ENCODE data around the gene CD99. TPM values are rescaled to one million over a fixed set of nuclear protein-coding genes. Genes with fewer than 3 reads are reported as not detected.
"Not testable (repeated sequence)": the region's sequence is repeated elsewhere in the genome, so short reads cannot be mapped to it uniquely, and the experiment has no call there.

Gene CD99
- total and polyA plus RNA-seq, 9 donors: 149 to 678 (median 283) TPM

- Histone ChIP-seq H3K4me3 (no peak overlapping the region), H3K4me1 (ENCODE audit: insufficient read depth) (no peaks in the 10 kb centered on the region), H3K27ac (no peak overlapping the region), H3K9me3 (no peaks in the 10 kb centered on the region), H3K27me3 (no peaks in the 10 kb centered on the region), H3K36me3 (no peaks in the 10 kb centered on the region)
- TF ChIP-seq POLR2A (IDR thresholded peaks at IDR 0.05): no peak
- TF ChIP-seq CTCF (IDR thresholded peaks at IDR 0.05): no peak
- TF ChIP-seq EP300 (IDR thresholded peaks at IDR 0.05): no peak
- 77 to 81% (median 81%) methylated on average over 10 of the region's 10 CpGs for WGBS, 3 donors
- intact Hi-C loops (cut with DNase I): no loop called here
- no peak for DNase-seq
Observed at GRCh38 chrX:2756548-2756947, 65.5 kb downstream of the CD99 start.

- H3K4me1 ChIP-seq (ENCODE audit: insufficient read depth): no peaks in the 10 kb centered on the region
- WGBS, 3 donors: 64 to 78% (median 70%) methylated on average over 2 of the region's 2 CpGs
- no peaks in the 10 kb centered on the region for H3K36me3 ChIP-seq
- H3K4me3 ChIP-seq: no peak overlapping the region
- DNase-seq: no peak
- H3K9me3 ChIP-seq: no peaks in the 10 kb centered on the region
- no peak overlapping the region for H3K27ac ChIP-seq
- intact Hi-C loops (cut with DNase I): no loop called here
- no peak for TF ChIP-seq EP300 (IDR thresholded peaks at IDR 0.05)
- TF ChIP-seq POLR2A (IDR thresholded peaks at IDR 0.05): no peak
- TF ChIP-seq CTCF (IDR thresholded peaks at IDR 0.05): no peak
- H3K27me3 ChIP-seq: no peaks in the 10 kb centered on the region
Observed at GRCh38 chrX:2761246-2761645, 70.2 kb downstream of the CD99 start.

- H3K9me3 ChIP-seq; intact Hi-C loops (cut with DNase I); H3K36me3 ChIP-seq; H3K27ac ChIP-seq; H3K4me3 ChIP-seq; H3K4me1 ChIP-seq (ENCODE audit: insufficient read depth); DNase-seq; H3K27me3 ChIP-seq: not testable (repeated sequence)
- 43 to 49% (median 47%) methylated on average over 4 of the region's 4 CpGs for WGBS, 3 donors
Observed at GRCh38 chrX:2762671-2763070, 71.6 kb downstream of the CD99 start.

GRCh38 chrX:2764766-2765548, 73.9 kb downstream of the CD99 start:
- H3K4me1 ChIP-seq (ENCODE audit: insufficient read depth); intact Hi-C loops (cut with DNase I); DNase-seq; H3K36me3 ChIP-seq; H3K9me3 ChIP-seq; H3K27ac ChIP-seq; H3K4me3 ChIP-seq; H3K27me3 ChIP-seq: not testable (repeated sequence)
- WGBS, 3 donors: 72 to 84% (median 79%) methylated on average over 19 of the region's 19 CpGs

GRCh38 chrX:2765549-2765830, 74.4 kb downstream of the CD99 start:
- DNase-seq: no peak
- H3K27me3 ChIP-seq: no peaks in the 10 kb centered on the region

More at GRCh38 chrX:2765549-2765830, 74.4 kb downstream of the CD99 start:
- Histone ChIP-seq H3K4me1 (ENCODE audit: insufficient read depth) (no peaks in the 10 kb centered on the region), H3K36me3 (no peaks in the 10 kb centered on the region), H3K4me3 (no peak overlapping the region), H3K9me3 (no peaks in the 10 kb centered on the region), H3K27ac (no peak overlapping the region)
- TF ChIP-seq EP300 (IDR thresholded peaks at IDR 0.05) (no peak), POLR2A (IDR thresholded peaks at IDR 0.05) (no peak), CTCF (IDR thresholded peaks at IDR 0.05) (no peak)
- 53 to 64% (median 55%) methylated on average over 5 of the region's 5 CpGs for WGBS, 3 donors
- intact Hi-C loops (cut with DNase I): no loop called here
